ENCODE results near the gene PIGU. TPM values are rescaled to one million over a fixed set of nuclear protein-coding genes. Genes with fewer than 3 reads are reported as not detected.

Gene PIGU
- total and polyA plus RNA-seq, 2 of the 13 experiments (the other 11 are each of a cell fraction or from before 2014, with no cell fraction given), result 45.5 to 231 TPM

DNA sequence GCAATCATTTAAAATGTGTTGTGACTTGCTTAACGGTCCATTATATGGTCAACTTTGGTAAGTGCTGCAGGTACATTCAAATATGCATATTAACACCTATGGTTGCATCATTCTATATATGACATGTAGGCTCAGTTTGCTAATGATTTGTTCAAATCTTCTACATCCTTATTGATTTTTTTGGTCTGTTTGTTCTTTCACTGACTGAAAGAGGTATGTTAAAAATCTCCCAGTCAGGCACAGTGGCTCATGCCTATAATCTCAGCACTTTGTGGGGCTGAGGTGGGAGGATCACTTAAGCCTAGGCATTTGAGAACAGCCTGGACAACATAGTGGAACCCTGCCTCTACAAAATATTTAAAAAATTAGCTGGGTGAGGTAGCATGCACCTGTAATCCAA, 29.2 kb downstream of the PIGU start (continued):
- TF ChIP-seq, protein P1, sequence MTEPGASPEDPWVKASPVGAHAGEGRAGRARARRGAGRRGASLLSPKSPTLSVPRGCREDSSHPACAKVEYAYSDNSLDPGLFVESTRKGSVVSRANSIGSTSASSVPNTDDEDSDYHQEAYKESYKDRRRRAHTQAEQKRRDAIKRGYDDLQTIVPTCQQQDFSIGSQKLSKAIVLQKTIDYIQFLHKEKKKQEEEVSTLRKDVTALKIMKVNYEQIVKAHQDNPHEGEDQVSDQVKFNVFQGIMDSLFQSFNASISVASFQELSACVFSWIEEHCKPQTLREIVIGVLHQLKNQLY (CRISPR knock-in tag; IDR thresholded peaks at IDR 0.05), result no peak
- no peak for TF ChIP-seq BCL6 (CRISPR knock-in tag; IDR thresholded peaks at IDR 0.05)
- TF ChIP-seq MAFG (CRISPR knock-in tag; IDR thresholded peaks at IDR 0.05), result no peak
- no peak for TF ChIP-seq ZNF3 (CRISPR knock-in tag; IDR thresholded peaks at IDR 0.05)
- TF ChIP-seq CC2D1A (CRISPR knock-in tag; IDR thresholded peaks at IDR 0.05), result 0 out of 2 replicates have a peak, but pooled peaks have one; percentile 59
- TF ChIP-seq, protein P2, sequence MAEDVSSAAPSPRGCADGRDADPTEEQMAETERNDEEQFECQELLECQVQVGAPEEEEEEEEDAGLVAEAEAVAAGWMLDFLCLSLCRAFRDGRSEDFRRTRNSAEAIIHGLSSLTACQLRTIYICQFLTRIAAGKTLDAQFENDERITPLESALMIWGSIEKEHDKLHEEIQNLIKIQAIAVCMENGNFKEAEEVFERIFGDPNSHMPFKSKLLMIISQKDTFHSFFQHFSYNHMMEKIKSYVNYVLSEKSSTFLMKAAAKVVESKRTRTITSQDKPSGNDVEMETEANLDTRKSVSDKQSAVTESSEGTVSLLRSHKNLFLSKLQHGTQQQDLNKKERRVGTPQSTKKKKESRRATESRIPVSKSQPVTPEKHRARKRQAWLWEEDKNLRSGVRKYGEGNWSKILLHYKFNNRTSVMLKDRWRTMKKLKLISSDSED (CRISPR knock-in tag; IDR thresholded peaks at IDR 0.05), result no peak
- TF ChIP-seq ZNF670 (CRISPR knock-in tag; IDR thresholded peaks at IDR 0.05; ENCODE audit: borderline replicate concordance), result no peak
- TF ChIP-seq, protein P3, sequence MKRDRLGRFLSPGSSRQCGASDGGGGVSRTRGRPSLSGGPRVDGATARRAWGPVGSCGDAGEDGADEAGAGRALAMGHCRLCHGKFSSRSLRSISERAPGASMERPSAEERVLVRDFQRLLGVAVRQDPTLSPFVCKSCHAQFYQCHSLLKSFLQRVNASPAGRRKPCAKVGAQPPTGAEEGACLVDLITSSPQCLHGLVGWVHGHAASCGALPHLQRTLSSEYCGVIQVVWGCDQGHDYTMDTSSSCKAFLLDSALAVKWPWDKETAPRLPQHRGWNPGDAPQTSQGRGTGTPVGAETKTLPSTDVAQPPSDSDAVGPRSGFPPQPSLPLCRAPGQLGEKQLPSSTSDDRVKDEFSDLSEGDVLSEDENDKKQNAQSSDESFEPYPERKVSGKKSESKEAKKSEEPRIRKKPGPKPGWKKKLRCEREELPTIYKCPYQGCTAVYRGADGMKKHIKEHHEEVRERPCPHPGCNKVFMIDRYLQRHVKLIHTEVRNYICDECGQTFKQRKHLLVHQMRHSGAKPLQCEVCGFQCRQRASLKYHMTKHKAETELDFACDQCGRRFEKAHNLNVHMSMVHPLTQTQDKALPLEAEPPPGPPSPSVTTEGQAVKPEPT (CRISPR knock-in tag; IDR thresholded peaks at IDR 0.05; ENCODE audit: low read depth), result no peak
- TF ChIP-seq, protein P4, sequence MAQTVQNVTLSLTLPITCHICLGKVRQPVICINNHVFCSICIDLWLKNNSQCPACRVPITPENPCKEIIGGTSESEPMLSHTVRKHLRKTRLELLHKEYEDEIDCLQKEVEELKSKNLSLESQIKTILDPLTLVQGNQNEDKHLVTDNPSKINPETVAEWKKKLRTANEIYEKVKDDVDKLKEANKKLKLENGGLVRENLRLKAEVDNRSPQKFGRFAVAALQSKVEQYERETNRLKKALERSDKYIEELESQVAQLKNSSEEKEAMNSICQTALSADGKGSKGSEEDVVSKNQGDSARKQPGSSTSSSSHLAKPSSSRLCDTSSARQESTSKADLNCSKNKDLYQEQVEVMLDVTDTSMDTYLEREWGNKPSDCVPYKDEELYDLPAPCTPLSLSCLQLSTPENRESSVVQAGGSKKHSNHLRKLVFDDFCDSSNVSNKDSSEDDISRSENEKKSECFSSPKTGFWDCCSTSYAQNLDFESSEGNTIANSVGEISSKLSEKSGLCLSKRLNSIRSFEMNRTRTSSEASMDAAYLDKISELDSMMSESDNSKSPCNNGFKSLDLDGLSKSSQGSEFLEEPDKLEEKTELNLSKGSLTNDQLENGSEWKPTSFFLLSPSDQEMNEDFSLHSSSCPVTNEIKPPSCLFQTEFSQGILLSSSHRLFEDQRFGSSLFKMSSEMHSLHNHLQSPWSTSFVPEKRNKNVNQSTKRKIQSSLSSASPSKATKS (CRISPR knock-in tag; IDR thresholded peaks at IDR 0.05), result no peak
- TF ChIP-seq SMARCC2 (IDR thresholded peaks at IDR 0.05), result no peak
- TF ChIP-seq, protein P5, sequence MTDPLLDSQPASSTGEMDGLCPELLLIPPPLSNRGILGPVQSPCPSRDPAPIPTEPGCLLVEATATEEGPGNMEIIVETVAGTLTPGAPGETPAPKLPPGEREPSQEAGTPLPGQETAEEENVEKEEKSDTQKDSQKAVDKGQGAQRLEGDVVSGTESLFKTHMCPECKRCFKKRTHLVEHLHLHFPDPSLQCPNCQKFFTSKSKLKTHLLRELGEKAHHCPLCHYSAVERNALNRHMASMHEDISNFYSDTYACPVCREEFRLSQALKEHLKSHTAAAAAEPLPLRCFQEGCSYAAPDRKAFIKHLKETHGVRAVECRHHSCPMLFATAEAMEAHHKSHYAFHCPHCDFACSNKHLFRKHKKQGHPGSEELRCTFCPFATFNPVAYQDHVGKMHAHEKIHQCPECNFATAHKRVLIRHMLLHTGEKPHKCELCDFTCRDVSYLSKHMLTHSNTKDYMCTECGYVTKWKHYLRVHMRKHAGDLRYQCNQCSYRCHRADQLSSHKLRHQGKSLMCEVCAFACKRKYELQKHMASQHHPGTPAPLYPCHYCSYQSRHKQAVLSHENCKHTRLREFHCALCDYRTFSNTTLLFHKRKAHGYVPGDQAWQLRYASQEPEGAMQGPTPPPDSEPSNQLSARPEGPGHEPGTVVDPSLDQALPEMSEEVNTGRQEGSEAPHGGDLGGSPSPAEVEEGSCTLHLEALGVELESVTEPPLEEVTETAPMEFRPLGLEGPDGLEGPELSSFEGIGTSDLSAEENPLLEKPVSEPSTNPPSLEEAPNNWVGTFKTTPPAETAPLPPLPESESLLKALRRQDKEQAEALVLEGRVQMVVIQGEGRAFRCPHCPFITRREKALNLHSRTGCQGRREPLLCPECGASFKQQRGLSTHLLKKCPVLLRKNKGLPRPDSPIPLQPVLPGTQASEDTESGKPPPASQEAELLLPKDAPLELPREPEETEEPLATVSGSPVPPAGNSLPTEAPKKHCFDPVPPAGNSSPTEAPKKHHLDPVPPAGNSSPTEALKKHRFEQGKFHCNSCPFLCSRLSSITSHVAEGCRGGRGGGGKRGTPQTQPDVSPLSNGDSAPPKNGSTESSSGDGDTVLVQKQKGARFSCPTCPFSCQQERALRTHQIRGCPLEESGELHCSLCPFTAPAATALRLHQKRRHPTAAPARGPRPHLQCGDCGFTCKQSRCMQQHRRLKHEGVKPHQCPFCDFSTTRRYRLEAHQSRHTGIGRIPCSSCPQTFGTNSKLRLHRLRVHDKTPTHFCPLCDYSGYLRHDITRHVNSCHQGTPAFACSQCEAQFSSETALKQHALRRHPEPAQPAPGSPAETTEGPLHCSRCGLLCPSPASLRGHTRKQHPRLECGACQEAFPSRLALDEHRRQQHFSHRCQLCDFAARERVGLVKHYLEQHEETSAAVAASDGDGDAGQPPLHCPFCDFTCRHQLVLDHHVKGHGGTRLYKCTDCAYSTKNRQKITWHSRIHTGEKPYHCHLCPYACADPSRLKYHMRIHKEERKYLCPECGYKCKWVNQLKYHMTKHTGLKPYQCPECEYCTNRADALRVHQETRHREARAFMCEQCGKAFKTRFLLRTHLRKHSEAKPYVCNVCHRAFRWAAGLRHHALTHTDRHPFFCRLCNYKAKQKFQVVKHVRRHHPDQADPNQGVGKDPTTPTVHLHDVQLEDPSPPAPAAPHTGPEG (CRISPR knock-in tag; IDR thresholded peaks at IDR 0.05), result no peak
- TF ChIP-seq CHD2 (IDR thresholded peaks at IDR 0.05; ENCODE audit: low read depth, low read length), result no peak
- no peak for TF ChIP-seq NR2F6 (IDR thresholded peaks at IDR 0.05)
- no peak for TF ChIP-seq NR2F6 (CRISPR knock-in tag; IDR thresholded peaks at IDR 0.05)
- TF ChIP-seq, protein P6, sequence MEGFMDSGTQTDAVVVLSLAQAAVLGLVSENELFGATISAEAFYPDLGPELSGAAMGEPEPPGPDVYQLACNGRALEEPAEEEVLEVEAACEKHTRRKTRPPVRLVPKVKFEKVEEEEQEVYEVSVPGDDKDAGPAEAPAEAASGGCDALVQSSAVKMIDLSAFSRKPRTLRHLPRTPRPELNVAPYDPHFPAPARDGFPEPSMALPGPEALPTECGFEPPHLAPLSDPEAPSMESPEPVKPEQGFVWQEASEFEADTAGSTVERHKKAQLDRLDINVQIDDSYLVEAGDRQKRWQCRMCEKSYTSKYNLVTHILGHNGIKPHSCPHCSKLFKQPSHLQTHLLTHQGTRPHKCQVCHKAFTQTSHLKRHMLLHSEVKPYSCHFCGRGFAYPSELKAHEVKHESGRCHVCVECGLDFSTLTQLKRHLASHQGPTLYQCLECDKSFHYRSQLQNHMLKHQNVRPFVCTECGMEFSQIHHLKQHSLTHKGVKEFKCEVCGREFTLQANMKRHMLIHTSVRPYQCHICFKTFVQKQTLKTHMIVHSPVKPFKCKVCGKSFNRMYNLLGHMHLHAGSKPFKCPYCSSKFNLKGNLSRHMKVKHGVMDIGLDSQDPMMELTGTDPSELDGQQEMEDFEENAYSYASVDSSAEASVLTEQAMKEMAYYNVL (CRISPR knock-in tag; IDR thresholded peaks at IDR 0.05; ENCODE audit: borderline replicate concordance), result no peak
- no peak for TF ChIP-seq TMF1 (CRISPR knock-in tag; IDR thresholded peaks at IDR 0.05; ENCODE audit: low read depth)
- no peak for TF ChIP-seq KLF15 (CRISPR knock-in tag; IDR thresholded peaks at IDR 0.05; ENCODE audit: borderline replicate concordance)
